Subcutaneous adipose tissue (tissue), 4 donors: ENCODE results near the gene THOC6. TPM values are rescaled to one million over a fixed set of nuclear protein-coding genes. Genes with fewer than 3 reads are reported as not detected.

Experiments used
- total RNA-seq, 4 donors: library from RNA; depleted of rRNA; stranded (reverse); fragments of >200 nt; gene quantifications; one replicate each; pipeline ENCODE4 v1.1.0, GENCODE V29; 2016
- TF ChIP-seq, protein P1 (sequence below): fragments of 450-650 bp; IDR thresholded peaks from one replicate; pipeline ENCODE4 v1.5.1; 2016; ENCODE audit warnings: low read depth, mild to moderate bottlenecking, control low read depth, antibody characterized with exemption, moderate library complexity

Gene THOC6
- total RNA-seq, 4 donors from 2014 or later = 10.8 to 17.2 (median 13.8) TPM

- TF ChIP-seq, protein P1, sequence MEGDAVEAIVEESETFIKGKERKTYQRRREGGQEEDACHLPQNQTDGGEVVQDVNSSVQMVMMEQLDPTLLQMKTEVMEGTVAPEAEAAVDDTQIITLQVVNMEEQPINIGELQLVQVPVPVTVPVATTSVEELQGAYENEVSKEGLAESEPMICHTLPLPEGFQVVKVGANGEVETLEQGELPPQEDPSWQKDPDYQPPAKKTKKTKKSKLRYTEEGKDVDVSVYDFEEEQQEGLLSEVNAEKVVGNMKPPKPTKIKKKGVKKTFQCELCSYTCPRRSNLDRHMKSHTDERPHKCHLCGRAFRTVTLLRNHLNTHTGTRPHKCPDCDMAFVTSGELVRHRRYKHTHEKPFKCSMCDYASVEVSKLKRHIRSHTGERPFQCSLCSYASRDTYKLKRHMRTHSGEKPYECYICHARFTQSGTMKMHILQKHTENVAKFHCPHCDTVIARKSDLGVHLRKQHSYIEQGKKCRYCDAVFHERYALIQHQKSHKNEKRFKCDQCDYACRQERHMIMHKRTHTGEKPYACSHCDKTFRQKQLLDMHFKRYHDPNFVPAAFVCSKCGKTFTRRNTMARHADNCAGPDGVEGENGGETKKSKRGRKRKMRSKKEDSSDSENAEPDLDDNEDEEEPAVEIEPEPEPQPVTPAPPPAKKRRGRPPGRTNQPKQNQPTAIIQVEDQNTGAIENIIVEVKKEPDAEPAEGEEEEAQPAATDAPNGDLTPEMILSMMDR = no peak
Measured at GRCh38 chr16:3062553-3062952, 38.7 kb downstream of the THOC6 start.

GRCh38 chr16:3063625-3064386 is 40.0 kb downstream of the THOC6 start:
- TF ChIP-seq, protein P1 = no peak

GRCh38 chr16:3065069-3065741 is 41.4 kb downstream of the THOC6 start, which contains the start of gene IL32:
TSS of gene IL32 (plus strand) at chr16:3065640. CDS start at chr16:3065812, 172 bp downstream.
- TF ChIP-seq, protein P1 = no peak

- TF ChIP-seq, protein P1 = no peak
Measured at GRCh38 chr16:3065742-3066439, 42.1 kb downstream of the THOC6 start.

DNA sequence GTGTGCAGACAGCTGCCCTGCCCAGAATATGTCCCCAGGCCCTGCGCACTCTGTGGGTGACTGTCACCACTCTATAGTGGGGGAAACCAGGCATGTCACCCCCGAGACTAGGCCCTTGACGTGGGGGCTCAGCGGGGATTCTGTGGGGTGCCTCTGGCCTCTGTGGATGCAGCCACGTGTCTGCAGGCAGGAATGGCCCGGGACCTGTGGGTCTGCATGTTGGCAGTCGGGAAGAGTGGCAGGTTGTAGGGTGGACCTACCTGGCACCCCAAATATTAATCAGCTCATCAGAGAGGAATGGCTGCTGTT is 42.6 kb downstream of the THOC6 start:
- TF ChIP-seq, protein P1 = no peak

DNA sequence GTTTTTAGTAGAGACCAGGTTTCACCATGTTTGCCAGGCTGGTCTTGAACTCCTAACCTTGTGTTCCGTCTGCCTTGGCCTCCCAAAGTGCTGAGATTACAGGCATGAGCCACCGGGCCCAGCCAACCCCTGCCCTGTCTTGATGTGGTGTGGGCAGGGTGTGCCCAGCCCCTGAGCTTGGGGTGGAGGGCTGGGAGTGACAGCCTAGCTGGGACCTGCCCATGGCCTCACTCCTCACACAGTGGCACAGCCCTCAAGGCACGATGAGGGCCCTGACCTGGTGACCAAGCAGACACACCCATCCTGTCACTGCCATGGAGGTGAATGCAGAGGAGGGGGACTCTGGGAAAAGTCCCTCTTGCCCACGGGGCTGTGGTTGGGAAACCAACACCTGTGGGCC is 44.7 kb downstream of the THOC6 start:
- TF ChIP-seq, protein P1 = no peak

DNA sequence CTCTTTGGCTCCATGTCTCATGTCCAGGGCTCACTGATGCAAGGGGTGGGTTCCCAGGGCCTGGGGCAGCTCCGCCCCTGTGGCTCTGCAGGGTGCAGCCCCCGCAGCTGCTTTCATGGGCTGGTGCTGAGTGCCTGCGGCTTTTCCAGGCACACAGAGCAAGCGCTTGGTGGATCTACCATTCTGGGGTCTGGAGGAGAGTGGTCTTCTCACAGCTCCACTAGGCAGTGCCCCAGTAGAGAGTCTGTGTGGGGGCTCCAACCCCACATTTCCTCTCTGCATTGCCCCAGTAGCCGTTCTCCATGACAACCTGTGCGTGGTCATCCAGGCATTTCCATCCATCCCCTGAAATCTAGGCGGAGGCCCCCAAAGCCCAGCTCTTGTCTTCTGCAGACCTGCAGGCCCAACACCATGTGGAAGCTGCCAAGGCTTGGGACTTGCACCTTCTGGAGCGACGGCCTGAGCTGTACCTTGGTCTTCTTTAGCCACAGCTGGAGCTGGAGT is 46.8 kb downstream of the THOC6 start:
- TF ChIP-seq, protein P1 = no peak
